Suppressor macrophage treated with lipopolysaccharide for 1 hour (primary cell): ENCODE data around the gene VN1R5.
"Not testable (repeated sequence)": the region's sequence is repeated elsewhere in the genome, so short reads cannot be mapped to it uniquely, and the experiment has no call there.

Source experiments
- DNase-seq, 3 donors: peaks; one replicate each; pipeline ENCODE4 v3.0.0-alpha.2; 2020 to 2022

Gene VN1R5

DNA sequence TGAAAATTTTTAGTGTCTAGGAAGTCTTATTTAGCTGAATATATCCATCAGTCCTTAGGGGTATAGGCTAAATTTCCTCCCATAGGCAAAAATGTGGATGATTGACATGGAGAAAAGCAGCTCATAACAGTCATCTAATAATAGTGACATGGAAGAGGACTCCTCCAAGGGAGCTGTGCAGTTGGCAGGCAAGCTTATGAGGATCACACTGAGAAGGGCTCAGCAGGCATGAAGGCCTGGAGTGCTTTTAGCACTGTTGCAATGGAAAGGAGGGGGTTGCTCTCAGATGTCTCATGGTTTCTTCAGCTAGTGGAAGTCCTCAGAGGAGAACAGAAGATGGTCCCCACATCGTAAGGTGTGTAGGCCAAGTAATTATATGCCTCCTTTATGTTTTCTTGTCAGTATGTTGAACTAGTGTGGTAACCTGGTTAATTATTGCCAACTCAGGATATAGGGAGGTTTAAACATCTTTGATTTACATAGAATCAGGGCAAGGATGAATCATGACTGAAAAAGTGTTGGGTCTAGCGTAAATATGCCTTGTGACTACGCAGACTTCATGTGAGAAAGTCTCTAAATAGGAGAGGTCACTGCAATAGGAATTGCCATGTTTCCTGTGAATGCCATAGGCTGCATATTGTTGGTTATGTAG is 18.9 kb downstream of the VN1R5 start:
- DNase-seq = no peak

- no peak for DNase-seq
Observed at GRCh38 chr1:247277191-247277590, 21.3 kb downstream of the VN1R5 start.

DNA sequence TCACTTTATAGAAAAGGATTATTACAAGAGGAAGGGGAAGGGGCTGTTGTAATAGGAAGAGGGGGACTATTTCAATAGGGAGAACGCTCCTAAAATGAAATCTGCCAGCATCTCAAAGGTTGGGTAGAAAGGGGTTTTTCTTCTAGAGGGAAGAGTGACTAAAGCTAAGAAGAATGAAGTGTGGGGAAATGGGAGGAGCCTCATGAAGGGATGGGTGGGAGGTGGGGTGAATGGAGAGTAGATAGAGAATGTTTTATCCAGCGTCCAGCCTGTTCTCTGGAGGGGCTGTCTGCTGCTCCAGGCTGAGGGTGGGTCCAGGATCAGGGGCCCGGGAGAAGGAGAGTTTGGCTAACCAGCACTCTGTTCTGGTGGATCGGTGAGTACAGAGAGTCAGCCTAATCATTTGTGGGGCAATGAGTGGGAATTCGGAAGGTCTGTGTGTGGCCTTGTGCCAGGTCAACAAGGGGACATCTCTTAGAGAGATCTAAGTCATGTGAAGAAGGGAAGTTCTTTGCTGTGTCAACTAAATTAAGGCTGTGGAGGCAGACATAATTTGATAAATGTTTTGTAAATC is 25.2 kb downstream of the VN1R5 start:
- DNase-seq = no peak

DNA sequence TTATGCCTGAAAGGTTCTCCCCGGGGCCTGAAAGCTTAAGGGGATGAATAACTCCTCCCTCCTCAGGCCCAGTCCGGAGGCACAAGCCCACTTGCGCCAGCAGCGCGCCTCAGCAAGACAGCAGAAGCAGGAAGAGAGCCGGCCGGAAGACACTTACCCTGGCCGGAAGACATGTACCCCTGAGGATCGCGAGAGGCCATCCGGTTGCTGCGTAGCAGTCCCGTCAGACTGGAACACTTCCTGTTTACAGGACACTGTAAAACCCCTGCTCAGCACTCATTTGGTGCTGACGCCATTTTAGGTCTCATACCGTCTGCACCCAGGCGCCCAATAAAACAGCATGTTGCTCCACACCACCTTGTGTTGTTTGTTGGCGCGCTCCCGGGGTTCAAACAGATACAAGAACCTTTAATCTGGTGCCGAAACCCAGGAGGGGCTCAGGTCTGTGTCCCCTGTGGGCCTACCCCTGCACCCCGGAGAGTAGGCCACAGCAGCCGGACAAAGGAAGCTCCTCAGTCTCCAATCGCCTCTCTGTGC is 30.3 kb downstream of the VN1R5 start:
- DNase-seq = no peak

GRCh38 chr1:247287460-247287859 is 31.6 kb downstream of the VN1R5 start:
- DNase-seq = no peak

DNA sequence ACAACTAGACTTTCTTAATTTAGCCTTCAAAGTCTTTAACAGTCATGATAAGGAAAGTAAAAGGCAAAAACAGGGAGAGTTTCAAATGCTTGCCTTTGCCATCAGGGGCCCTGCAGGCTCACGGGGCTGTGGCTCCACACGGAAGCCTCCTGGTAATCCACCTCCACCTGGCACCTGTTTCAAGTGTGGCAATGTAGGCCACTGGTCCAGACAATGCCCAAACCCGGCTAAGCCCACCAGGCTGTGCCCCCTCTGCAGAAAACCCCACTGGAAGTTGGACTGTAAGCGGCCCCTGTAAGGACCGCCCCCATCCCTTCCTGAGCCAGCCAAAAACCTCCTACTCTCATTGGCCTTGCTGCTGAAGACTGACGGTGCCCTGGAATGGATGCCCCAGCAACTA is 32.5 kb downstream of the VN1R5 start:
- DNase-seq = no peak

DNA sequence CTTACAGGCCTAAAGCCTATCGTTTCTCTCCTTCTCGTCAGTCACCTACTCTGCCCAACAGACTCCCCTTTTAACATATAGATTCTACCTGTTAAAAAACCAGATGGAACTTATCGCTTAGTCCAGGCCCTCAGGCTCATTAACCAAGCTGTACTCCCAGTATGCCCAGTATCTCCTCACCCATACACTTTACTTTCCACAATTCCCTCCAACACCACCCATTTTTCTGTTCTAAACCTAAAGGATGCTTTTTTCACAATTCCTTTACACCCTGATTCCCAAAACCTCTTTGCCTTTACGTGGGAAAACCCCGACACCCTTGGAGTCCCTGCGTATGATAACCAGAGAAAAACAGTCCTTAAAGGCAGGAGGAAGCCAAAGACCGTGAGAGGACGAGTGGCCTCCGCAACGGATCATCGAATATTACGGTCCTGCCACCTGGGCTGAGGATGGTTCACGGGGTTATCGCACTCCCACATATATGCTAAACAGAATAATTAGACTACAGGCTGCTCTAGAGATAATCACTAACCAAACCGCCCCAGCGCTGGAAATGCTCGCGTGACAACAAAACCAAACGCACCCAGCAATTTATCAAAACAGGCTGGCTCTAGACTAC is 33.5 kb downstream of the VN1R5 start:
- DNase-seq = not testable (repeated sequence)

- DNase-seq = no peak
Observed at GRCh38 chr1:247290576-247290975, 34.7 kb downstream of the VN1R5 start.

- DNase-seq = no peak
Observed at GRCh38 chr1:247291161-247291560, 35.3 kb downstream of the VN1R5 start.

DNA sequence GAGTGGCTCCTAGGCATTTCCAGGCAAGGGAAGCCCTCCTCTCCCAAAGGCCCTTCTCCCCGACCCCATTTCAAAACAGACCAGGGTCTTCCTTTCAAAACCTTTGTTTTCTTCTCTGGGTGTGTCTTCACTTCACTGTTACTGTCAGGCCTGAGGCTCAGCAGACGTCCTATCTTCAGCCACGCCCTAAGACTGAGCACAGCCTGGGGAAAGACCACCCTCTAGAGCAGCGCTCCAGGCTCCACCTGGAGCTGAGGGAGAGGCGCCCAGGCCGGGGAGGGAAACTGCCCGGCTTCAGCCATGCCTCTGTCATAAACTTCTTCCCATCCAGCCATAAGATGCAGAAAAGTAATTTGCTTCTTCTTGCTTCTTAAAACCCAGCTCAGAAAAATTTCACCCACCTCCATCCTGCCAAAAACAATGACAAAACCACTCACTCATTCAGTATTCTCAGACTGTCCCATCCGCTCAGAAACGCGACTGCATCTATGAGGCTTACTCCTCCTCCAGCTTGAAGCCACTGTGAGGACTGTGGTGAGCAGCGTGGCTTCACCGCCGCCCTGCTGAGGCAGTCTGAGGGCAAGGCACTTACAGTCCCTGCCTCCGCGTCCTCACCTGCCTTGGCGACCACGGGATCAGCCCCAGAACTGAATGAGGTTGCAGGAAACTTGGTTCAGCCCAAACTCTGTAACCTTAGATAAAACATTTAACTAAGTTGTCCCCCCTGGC is 36.1 kb downstream of the VN1R5 start:
- no peak for DNase-seq

- no peak for DNase-seq
Observed at GRCh38 chr1:247293047-247293446, 37.2 kb downstream of the VN1R5 start.

DNA sequence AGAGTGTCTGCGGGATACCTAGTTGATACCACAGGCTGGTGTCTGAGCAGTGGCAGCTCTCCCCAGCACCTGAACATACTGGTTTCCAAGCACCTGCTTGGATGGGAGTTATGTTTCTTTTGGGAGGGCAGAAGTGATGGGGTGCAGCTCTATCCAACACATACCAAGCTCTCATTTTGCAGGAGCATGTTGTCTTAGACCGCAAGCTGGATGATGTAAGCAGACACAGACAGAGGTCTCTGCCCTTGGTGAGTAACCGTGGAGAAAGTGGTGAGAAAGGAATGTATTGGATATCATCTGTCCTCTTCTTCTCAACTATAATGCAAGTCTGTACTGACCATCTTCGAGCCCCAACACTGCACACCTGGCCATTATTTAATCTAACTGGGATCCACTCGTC is 38.4 kb downstream of the VN1R5 start:
- no peak for DNase-seq

- no peak for DNase-seq
Observed at GRCh38 chr1:247295274-247295684, 39.4 kb downstream of the VN1R5 start.

DNA sequence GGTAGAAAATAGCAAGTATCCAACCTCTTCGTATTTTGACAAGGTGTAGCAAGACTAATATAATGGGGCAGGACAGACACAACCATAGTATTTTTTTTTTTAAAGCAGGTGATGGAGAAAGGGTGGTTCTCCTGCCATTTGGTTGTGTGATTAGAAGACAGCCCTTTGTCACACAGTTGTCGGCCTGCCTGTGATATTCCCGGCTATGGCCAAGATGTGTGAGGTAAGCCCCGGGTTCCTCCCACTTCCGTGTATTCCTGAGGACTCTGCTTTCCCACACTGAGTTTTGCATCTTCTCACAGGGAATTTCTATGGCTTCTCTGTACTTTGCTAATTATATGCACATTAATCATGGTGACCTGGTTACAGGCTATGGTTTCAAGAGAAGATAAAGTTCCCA is 39.9 kb downstream of the VN1R5 start:
- DNase-seq = no peak

DNA sequence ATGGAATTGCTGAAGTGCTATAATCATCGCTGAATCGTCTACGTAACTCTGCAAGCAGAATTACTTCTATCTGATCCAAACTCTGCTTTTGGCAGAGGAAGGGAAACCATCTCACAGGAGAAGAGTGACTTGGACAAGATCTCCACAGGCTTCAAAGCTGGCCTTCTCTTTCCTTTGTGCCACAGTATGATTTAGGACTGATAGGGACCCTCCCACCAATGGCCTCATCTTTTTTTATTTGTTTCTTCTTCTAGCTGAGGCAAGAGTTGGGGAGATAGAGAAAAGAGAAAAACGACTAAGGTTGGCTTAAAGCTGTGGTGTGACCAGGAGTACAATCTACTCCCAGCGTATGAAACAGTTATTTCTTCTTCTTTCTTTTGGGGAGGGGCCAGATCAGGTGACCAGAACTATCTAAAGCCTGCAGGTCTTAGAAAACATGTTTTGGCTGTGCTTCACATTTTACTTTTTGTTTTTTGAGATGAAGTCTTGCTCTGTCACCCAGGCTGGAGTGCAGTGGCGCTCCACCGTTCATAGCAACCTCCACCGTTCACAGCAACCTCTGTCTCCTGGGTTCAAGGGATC is 40.8 kb downstream of the VN1R5 start:
- no peak for DNase-seq

DNA sequence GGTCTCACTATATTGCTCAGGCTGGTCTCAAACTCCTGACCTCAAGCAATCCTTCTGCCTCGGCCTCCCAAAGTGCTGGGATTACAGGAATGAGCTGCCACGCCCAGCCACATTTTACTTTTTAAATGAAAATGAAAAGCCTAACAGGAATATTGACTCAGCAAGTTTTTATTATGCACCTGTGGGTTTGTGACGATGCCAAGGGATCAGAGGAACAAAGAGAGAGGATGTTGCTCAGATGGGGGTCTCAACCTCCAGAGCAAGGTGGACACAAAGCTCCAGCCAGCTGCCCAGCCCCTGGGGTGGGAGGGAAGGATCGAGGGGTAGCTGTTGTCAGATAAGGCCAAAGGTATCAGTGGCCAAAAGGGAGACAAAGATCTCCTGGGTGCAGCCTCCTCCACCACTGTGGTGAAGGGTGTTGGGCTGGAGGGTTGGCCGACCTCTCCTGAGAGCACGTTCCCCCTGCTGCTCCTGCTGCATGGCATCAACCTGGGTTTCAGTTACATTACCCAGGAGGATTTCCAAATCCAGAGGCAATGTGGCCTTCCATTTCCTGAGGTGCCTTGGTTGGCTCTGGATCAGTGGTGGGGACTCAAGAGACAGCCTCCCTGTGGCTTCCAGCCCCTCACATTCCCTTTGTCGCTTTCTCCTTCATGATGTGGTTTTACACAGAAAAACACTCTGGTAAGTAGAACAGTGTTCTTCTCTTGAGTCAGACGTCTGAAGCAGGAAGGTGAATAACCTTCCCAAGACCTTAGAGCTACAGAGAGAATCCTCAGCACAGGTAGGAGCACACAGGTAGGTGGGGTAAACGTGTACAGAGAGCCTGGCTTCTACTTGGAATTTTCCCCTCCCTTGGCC is 41.6 kb downstream of the VN1R5 start:
- no peak for DNase-seq

- no peak for DNase-seq
Observed at GRCh38 chr1:247298124-247298481, 42.2 kb downstream of the VN1R5 start.

DNA sequence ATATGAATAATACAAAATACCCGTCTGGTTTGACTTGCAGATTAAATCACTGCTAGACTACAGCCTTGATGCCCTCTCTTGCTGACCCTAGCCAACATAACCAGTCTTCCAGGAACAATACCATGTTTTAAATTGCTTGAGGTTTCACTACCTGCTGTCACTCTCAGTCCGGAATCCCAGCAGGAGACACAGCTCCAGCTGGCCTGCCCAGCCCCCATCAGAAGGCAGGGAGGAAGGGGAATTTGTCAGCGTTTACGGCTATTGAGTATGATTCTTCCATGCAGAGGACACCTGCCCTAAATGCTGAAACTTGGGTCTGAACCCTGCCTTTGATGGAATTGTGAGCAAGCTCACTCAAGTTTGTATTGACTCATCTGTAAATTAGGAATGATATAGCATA is 42.8 kb downstream of the VN1R5 start:
- DNase-seq = no peak

GRCh38 chr1:247299723-247300381 is 44.0 kb downstream of the VN1R5 start:
- no peak for DNase-seq

- no peak for DNase-seq
Observed at GRCh38 chr1:247300491-247301175, 44.8 kb downstream of the VN1R5 start.

GRCh38 chr1:247301176-247301540 is 45.3 kb downstream of the VN1R5 start:
- DNase-seq = no peak
